Putamen (tissue), 1 donor: ENCODE measurements around the gene EPS15.

Source experiments
- DNase-seq: peaks from one replicate; pipeline ENCODE4 v3.0.0-alpha.2; 2016; ENCODE audit warnings: low spot score

EPS15 gene

GRCh38 chr1:51314974-51315373 is 204.1 kb downstream of the EPS15 start:
- no peak for DNase-seq

- no peak for DNase-seq
These were observed 204.9 kb downstream of the EPS15 start for GRCh38 chr1:51313961-51314777.

GRCh38 chr1:51313268-51313852 is 205.7 kb downstream of the EPS15 start:
- DNase-seq, result no peak

DNA sequence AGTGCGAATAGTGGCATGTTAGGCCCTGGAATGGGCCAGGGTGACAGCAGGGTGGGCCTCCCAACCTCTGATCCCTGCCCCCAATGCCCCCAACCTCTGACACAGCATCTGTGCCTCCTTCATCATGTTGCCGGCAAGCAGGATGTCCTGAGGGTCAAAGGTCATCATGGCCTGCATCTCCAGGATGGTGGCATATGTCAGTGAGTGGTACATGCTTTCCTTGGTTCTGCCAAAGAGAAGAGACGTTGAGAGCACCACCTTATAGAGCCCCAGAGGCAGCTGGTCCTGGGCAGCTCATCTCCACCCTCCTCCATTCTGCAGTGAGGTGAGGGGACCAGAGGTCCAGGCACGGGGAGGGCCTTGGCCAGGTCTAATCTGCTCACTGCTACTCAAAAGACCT is 206.3 kb downstream of the EPS15 start:
- DNase-seq, result no peak

- DNase-seq, result no peak
These were observed 207.2 kb downstream of the EPS15 start for GRCh38 chr1:51311826-51312225.

DNA sequence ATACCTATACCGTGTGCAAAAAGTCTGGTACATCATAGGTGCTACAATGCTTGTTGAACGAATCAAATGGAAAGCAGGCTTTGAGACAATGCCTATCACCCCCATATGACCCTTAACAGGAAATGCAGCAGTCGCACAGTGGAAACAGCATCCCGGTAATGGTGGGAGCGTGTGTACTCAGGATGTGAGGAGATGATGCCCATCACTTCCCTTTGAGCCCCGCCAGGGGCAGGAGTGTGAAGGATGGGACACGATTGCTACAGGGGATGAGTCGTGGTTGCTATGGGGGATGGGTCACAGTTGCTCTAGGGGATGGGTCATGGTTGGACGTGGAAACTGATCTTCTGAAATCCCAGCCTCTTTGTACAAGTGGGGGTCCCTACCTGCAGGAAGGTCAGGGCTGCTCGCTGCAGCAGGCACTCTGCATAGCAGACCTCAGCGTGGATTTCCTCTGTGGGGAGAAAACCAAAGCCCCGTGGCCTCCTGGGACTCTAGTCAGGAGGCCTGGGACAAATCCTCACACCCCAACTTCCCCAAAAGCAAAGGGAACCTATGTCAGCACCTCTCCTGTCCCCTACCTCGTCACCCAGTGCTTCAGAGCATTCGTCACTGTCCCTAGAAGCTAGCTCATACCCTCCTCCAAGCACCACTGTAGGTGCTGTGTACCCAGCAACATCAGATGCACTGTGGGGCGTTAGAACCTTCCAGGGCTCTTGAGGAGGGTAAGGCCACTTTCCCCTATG is 208.0 kb downstream of the EPS15 start:
- no peak for DNase-seq

- no peak for DNase-seq
These were observed 209.8 kb downstream of the EPS15 start for GRCh38 chr1:51309291-51309690.

- no peak for DNase-seq
These were observed 210.4 kb downstream of the EPS15 start for GRCh38 chr1:51308636-51309035.

DNA sequence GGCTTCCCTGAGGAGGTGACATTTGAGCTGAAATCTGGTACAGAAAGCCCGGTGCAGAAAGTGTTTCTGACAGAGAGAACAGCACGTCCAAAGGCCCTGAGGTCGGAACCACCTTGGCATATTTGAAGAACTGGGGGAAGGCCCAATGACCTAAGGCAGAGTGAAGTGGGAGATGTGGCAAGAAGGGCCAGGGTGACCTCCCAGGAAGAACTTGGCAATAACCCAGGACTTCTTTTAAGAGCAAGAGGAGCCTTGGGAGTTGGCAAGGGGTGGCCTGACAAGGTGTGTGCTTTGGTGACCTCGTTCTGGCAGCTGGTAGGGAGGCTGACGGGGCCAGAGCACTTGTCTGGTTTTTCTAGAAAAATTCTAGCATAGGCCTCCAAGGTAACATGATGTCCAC is 212.1 kb downstream of the EPS15 start:
- no peak for DNase-seq

GRCh38 chr1:51305371-51305823 is 213.7 kb downstream of the EPS15 start:
- DNase-seq, result no peak

GRCh38 chr1:51304360-51304759 is 214.7 kb downstream of the EPS15 start:
- no peak for DNase-seq
